ENCODE data around the gene FAM151A. TPM values are rescaled to one million over a fixed set of nuclear protein-coding genes. Genes with fewer than 3 reads are reported as not detected.

Gene FAM151A
- not detected in 2 replicates for total RNA-seq (2014; rRNA removed; shearing (Covaris generic))
- polyA plus RNA-seq (2015; cell fraction: cytosol; rRNA removed) = not detected in 2 replicates
- not detected in 2 replicates for polyA plus RNA-seq (2015; cell fraction: nucleus; rRNA removed)

GRCh38 chr1:54623216-54624007 lies at the start of gene FAM151A:
FAM151A (minus strand) TSS chr1:54623525; CDS start chr1:54623395, 130 bp downstream.
- no peak for DNase-seq (ENCODE audit: low read depth)

GRCh38 chr1:54671985-54672608 lies 48.8 kb upstream of the FAM151A start:
- DNase-seq (ENCODE audit: low read depth) = peak; percentile 70

- no peak for DNase-seq (ENCODE audit: low read depth)
Observed at GRCh38 chr1:54668567-54668966, 45.2 kb upstream of the FAM151A start.

- no peak for DNase-seq (ENCODE audit: low read depth)
Observed at GRCh38 chr1:54667797-54668196, 44.5 kb upstream of the FAM151A start.

GRCh38 chr1:54666333-54666732 lies 43.0 kb upstream of the FAM151A start:
- DNase-seq (ENCODE audit: low read depth) = no peak

GRCh38 chr1:54665852-54666251 lies 42.5 kb upstream of the FAM151A start:
- no peak for DNase-seq (ENCODE audit: low read depth)

GRCh38 chr1:54664364-54664763 lies 41.0 kb upstream of the FAM151A start:
- DNase-seq (ENCODE audit: low read depth) = no peak

GRCh38 chr1:54663725-54664124 lies 40.4 kb upstream of the FAM151A start:
- no peak for DNase-seq (ENCODE audit: low read depth)

- no peak for DNase-seq (ENCODE audit: low read depth)
Observed at GRCh38 chr1:54658164-54658913, 35.0 kb upstream of the FAM151A start.

- no peak for DNase-seq (ENCODE audit: low read depth)
Observed at GRCh38 chr1:54653036-54653435, 29.7 kb upstream of the FAM151A start.

- no peak for DNase-seq (ENCODE audit: low read depth)
Observed at GRCh38 chr1:54652168-54652567, 28.8 kb upstream of the FAM151A start.

- DNase-seq (ENCODE audit: low read depth) = no peak
Observed at GRCh38 chr1:54651608-54652007, 28.3 kb upstream of the FAM151A start.

- DNase-seq (ENCODE audit: low read depth) = no peak
Observed at GRCh38 chr1:54650417-54650816, 27.1 kb upstream of the FAM151A start.

- DNase-seq (ENCODE audit: low read depth) = no peak
Observed at GRCh38 chr1:54649921-54650320, 26.6 kb upstream of the FAM151A start.

- DNase-seq (ENCODE audit: low read depth) = no peak
Observed at GRCh38 chr1:54649130-54649898, 26.0 kb upstream of the FAM151A start.

- no peak for DNase-seq (ENCODE audit: low read depth)
Observed at GRCh38 chr1:54645806-54646676, 22.7 kb upstream of the FAM151A start.

GRCh38 chr1:54643736-54644135 lies 20.4 kb upstream of the FAM151A start:
- no peak for DNase-seq (ENCODE audit: low read depth)

GRCh38 chr1:54640863-54641836 lies 17.8 kb upstream of the FAM151A start, which contains the start of gene MROH7:
MROH7 (plus strand) TSS chr1:54641786; CDS start chr1:54652927, 11,141 bp downstream.
- no peak for DNase-seq (ENCODE audit: low read depth)

- no peak for DNase-seq (ENCODE audit: low read depth)
Observed at GRCh38 chr1:54640361-54640760, 17.0 kb upstream of the FAM151A start.
